DMS 273 treated with DMSO at 0.1 percent for 48 hours (cell line): ENCODE measurements around the gene MMRN2.
"Not testable (repeated sequence)": the region's sequence is repeated elsewhere in the genome, so short reads cannot be mapped to it uniquely, and the experiment has no call there.

Experiments used
- DNase-seq: peaks from one replicate; lab custom pipeline; 2025; lab: John Stamatoyannopoulos, UW

MMRN2 gene

DNA sequence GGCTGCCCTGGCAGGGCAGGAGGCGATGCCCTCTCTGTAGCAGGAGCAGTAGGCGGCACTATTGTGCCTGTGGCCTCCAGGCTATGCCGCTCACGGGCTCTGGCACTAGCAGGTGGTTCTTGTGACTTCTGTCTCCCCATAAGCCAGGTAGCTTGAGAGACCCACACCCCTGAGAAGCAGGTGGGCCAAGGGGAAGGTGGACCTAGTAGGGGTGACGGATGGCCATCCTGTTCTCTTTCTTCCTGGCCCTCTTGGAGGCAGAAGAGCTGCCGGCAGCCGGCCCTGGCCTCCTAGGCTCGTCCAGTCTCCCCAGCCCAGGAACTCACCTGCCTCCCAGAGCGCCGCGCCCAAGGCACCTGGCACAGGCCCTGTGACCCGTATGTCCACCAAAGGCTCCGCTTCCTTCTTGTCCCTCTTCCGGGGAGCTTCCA is 15.4 kb downstream of the MMRN2 start:
- DNase-seq: no peak

DNA sequence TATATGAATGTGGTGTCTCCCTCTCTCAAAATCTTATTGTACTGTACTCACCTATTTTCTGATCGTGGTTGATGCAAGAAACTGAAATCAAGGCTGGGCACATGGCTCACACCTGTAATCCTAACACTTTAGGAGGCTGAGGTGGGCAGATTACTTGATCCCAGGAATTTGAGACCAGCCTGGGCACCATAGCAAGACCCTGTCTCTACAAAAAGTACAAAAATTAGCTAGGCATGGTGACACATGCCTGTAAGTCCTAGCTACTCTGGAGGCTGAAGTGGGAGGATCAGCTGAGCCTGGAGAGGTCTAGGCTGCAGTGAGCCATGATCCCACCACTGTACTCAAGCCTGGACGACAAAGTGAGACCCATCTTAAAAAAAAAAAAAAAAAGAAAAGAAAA is 16.0 kb downstream of the MMRN2 start:
- no peak for DNase-seq

DNA sequence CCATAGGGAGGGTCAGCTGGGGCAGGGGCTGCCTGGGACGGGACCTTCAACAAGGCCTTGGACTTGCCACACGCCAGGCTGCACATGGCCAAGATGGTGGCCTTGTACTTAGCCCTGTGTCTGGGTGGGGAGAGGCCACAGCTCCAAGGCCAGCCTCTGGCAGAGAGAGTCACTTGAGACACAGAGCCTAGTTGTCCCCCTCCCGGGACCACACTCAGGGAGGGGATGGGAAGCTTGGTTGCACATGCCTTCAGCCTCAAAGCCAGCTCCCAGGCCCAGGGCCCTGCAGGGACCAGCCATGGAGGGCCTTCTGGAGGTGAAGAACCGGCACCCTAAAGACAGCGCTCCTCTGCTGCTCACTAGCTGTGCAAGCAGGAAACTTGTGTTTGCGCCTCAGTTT is 16.7 kb downstream of the MMRN2 start:
- DNase-seq: no peak

DNA sequence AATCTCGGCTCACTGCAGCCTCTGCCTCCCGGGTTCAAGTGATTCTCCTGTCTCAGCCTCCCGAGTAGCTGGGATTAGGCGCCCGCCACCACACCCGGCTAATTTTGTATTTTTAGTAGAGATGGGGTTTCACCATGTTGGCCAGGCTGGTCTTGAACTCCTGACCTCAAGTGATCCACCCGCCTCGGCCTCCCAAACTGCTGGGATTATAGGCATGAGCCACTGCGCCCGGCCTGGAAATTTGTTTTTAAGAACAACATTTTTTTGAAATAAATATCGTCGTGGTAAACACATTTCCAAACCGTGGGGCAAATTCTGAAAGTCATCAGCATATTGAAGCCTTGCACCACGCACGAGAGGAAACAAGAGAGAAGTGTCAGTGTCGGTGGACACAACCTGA is 17.3 kb downstream of the MMRN2 start:
- not testable (repeated sequence) for DNase-seq

DNA sequence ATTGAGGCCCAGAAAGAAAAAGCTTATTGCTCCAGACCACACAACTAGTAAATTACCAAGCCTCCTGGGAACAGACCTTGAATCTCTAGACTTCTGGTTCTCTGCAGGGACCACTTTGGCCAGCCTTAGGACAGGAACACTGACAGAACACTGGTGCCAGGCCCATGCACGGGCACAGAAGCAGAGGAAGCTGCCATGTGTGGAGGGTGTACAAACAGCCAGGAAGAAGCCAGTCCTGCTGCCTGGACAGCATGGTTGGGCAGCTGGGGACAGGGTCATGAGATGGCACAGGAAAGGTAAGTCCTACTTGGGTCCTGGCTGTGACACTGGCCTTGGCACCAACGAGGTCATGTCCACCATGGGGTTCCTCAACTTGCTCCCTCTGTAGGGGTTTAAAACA is 19.2 kb downstream of the MMRN2 start:
- DNase-seq: no peak

DNA sequence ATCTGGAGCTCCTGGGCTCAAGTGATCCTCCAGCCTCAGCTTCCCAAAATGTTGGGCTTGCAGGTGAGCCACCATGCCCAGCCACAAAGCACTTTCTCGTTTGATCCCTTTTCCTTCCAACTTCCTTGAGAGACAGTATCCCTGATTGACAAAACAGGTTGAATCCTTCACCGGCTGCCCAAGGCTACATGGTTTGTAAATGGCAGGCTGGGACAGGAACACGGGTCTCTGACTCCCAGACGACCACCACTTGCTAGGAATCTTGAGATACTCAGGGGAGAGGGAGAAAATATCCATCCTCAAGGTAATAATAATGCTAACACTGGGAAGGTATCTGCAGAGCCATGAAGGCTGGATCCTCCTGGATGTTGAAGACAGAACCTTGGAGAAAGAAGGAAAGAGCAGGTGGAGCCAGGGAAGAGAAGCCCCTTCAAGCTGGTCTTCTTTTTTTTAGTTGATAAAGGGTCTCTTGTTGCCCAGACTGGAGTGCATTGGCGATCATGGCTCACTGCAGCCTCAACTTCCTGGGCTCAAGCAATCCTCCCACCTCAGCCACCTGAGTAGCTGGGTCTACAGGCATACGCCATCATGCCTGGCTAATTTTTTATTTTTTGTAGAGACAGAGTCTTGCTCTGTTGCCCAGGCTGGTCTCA is 19.8 kb downstream of the MMRN2 start:
- no peak for DNase-seq

DNA sequence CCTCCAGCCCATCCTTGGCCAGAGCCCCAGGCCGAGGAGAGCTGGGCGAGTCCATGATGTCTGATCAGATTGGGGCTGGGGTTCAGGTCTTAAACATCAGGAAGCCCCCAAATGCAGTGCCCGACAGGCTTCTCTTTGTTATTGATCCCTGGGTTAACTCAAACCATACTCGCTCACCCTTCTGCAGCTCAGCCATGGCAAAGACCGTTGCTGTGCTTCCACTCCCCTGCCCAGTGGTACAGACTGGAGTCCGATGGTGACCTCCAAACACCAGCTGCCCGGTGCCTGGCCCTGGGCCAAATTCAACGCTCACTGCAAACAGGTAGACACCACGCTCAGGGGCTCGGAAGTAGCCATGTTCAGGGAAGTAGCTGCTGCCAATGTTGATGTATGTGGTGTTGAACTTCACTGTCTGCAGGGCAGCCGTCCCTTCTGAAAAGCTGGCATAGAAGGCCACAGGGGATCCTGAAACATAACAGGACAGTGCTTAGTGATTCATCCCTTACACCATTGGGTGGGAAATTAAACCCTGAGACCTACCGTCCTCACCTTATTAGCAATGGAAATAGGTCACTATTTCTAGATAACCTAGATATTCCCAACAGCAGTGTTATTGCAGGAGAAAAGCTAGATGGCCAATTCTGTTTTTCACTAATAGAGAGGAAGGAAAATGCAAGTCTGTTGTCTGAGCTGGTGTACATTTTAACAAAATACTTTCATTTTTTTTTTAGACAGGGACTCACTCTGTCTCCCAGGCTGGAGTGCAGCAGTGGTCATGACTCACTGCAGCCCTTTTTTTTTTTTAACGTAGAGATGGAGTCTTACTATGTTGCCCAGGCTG is 20.5 kb downstream of the MMRN2 start:
- DNase-seq: no peak

DNA sequence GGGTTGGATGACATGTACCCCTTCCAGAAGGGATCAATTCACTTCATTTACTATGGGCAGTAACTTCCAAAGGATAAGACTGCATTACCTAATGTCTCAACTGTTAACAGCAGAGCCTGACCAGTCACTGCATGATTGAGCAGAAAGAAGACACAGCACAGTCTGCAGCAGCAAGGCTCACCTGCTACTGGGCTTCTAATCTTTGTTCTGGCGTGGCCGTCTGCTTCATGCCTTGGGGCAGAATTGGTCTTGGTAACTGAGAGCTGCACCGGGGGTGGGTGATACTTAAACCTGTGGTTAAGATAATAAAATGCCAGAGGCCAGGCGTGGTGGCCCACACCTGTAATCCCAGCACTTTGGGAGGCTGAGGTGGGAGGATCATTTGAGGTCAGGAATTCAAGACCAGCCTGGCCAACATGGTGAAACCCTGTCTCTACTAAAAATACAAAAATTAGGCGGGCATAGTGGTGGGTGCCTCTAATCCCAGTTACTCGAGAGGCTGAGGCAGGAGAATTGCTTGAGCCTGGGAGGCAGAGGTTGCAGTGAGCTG is 23.2 kb downstream of the MMRN2 start:
- DNase-seq: not testable (repeated sequence)

DNA sequence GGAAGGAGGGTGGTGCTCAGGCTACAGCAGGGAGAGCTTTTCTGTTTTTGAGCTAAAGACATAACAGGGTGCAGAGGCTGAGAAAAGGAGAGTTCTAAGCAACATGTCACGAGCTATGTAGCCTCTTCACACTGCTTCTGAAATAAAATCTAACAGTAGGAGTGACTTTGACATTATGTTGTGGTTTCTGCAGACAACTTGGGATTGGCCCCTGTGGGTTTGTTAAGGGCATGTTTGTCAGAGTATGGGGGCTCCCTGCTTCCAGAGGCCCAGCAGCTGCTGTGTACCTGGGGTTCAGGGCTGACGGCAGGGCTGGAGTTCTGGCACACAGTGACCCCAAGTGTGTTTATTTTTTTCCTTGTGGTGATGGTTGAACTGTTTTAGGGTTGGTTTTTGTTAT is 24.7 kb downstream of the MMRN2 start:
- no peak for DNase-seq

DNA sequence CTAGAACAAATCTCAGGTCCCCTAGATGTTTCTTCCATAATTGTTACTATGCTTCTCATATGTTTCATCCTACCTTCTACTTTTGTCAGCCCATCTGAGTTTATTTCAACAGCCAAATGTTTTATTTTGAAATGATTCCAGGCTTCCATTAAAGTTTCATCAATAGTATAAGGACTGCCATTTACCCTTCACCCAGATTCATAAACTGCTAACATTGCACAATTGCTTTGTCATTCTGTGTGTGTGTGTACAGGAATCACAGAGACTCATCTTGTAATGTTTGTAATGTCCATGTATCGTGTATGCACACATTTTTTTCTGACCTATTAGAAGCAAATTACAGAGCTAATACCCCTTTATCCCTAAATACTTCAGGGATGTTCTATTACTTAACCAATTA is 25.5 kb downstream of the MMRN2 start:
- no peak for DNase-seq

DNA sequence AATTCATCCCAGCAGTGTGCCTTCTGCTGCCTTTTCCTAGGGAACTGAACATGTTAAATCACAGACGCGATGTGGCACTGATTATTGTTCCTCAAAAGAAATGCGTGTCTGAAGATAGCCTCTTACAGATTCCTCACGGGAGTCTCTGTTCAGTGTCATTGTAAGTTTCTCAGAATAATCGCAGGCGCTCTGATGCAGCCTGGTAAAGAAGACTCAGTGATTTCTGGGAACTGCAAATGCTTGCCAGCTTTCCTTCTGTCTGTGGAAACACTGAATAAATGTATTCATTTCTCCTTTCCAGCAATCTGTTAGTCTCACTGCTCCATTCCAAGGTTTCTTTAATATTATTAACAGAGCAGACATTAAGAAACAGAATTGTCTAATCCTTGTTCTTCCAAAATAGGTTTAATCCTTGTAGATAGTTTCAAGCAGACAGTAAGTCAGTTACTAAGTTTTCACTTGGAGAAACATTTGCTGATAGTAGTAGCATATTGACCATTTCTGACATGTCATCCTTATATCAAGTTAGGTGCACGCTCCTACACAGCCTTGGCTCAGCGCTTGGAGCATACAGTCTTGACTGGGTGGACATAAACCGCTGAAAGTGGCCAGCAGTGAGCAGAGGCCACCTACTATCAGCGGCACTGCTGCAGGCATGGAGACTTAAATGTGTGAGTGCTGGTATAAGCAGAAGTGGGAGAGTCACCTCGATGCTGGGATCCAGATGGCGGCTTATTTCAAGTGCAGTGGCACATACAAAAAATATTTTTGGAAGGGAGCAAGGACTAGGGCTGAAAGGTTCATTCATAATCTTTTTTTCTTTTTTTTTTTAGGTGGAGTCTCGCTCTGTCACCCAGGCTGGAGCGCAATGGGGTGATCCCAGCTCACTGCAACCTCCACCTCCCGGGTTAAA is 27.7 kb downstream of the MMRN2 start:
- DNase-seq: no peak

DNA sequence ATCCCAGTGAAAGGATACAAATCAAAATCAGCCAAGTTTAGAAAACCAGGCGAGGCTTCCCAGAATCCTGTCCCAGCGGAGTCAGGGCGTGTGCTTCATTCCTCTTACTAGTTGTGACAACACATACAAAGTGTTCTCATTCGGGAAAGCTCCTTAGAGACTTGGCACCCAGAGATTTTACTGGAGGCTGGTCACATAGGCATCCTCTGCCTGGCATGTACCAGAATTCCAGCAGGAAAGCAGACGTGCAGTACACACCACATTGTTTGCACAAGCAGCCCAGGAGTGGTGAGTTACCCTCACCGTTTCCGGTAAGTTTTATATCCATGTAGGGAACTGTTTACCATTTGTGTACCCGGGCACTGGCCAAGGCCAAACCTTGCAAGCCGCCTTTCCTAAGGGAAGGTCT is 34.9 kb downstream of the MMRN2 start:
- no peak for DNase-seq

DNA sequence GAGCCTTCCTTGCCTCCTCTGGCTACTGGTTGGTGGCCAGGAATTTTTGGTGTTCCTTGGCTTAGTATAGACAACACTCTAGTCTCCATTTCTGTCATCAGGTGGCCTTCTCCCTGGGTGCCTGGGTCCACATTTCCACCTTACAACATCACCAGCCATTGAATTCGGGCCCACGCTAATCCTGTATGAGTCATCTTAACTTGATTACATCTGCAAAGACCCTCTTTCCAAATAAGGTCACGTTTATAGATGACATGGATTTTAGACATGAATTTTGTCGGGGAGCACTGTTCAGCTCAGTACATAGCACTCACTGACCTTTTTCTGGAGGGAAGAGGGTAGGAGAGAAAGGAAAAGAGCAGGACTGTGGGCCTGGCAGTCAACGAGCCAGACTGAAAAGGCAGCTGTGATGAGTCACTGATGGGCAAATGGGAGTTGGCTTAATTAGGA is 39.4 kb downstream of the MMRN2 start:
- DNase-seq: no peak

DNA sequence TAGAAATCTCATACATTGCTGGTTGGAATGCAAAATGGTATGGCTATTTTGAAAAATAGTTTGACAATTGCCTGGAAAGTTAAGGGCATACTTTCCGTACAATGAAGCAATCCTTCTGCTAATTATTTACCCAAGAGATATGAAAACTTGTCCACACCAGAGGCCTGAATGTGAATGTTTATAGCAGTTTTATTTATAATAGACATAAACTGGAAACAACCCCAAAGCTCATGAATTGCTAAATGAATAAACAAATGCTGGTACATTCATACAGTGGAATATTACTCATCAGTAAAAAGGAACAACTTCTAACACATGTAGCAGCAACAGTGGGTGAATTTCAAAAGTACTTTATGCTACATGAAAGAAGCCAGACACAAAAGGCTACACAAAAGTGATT is 42.7 kb downstream of the MMRN2 start:
- DNase-seq: no peak

DNA sequence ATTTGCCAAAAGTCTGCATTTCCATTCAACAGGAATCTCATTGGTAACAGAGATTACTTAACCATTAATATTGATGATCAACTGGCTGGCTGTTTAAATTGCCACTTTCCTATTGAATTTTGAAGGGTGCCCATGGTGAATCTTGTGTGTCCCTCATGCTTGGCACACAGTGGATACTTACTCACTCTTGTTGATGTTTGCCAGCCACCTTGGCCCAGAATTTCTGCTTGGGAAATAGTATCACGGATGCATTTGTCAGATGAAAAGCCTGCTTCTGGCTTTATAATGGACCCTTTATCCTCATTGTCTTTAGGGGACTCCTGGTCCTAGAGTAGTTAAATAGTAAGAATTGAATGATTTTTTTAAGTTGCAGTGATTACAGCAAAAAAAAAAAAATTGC is 52.0 kb downstream of the MMRN2 start:
- no peak for DNase-seq

DNA sequence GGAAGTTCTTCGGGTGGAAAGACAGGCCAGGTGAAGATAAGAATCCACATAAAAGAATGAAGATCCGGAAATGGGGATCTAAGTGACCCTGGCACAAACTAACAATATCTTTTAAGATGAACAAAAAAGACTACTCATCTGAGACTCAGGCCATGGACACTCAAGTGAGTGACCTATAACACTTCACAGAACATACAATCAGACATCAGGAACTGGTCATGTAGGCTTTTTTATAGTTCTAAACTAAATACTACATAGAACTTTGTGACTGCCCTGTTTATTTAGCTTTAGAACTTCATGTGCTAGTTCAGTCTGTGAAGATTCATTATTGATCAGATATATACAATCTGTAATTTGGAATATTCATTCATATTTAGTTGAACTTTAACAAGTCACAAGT is 52.8 kb downstream of the MMRN2 start:
- DNase-seq: no peak

DNA sequence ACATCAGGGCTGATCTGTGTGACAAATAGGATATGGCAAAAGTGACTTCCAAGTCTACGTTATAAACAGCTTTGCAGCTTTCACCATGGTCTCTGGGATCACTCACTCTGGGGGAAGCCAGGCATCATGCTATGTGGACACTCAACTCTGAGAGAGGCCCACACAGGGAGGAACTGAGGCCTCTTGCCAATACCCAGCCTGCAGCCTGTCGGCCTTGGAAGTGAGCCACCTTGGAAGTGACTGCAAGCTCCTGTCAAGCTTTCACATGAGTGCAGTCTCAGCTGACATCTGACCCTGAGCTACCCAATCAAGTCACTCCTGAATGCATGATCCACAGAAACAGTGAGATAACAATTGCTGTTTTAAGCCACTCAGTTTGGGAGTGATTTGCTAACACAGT is 56.5 kb downstream of the MMRN2 start:
- DNase-seq: no peak

DNA sequence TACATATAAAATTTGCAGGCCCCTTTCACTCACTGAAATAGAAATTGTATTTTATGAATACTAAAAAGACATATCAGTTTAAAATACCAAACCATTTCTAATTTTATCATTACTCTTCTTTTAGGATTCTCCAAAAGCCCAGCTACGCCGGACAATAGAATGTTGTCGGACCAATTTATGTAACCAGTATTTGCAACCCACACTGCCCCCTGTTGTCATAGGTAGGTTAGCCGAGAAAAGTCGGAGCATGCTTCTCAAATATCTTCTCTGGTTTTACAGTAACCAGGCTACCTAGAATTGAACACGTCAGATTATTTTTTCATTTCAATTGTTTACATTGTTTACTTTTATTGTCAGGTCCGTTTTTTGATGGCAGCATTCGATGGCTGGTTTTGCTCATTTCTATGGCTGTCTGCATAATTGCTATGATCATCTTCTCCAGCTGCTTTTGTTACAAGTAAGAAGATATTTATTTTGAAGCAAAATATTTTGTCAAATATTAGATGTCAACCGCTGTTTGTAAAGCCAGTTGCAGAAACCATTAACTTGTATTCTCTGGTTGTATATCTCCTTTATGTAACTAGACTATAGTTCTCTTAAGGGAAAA is 57.6 kb downstream of the MMRN2 start:
- DNase-seq: no peak

DNA sequence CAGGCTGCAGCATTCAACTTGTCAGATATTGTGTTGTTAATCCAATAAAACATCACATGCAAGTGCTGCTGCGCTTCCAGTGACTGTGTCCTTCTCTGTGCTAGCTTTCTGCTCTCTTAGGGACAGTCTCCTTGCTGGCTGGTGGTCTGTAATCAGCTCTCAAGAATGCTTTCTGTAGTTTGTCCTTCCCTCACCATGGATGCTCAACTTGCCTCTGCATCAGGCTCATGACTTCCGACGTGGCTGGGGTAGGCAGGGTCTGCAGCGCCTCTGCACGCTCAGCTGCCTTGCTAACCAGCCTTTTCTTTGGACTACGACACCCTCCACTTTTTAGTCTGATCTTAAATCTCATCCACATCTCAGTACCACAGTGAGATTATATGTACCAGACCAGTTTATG is 58.3 kb downstream of the MMRN2 start:
- no peak for DNase-seq

DNA sequence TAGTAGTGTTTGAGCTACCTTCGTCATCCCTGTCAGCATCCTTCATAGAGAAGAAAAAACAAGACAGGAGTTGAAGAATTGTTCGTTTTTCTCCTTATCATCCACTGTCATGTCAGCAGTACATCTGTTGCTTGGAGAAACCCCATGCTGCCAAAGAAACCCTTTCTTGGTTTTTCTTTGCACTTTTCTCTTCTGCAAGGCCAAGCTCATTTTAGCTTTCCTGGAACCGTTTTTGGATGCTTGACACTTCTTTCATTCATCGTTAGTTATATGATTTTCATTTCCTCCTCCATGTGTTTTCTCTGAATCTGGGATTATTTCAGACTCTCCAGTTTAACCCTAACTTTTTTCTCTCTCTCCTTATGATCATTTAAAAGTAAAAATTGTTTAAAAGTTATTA is 58.9 kb downstream of the MMRN2 start:
- DNase-seq: no peak

DNA sequence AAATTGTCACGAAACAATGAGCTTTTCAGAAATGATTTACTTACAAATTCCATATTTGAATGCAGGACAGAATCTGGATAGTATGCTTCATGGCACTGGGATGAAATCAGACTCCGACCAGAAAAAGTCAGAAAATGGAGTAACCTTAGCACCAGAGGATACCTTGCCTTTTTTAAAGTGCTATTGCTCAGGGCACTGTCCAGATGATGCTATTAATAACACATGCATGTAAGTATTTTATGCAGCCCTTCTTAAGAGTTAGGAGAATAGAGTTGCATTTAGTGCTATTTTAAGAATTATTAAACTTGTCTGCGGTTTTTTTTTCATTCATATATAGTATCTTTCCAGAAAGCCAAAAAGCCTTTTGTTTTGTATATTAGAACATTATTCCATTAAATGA is 67.4 kb downstream of the MMRN2 start:
- no peak for DNase-seq
